DMS53 treated with DMSO at 0.1 percent for 48 hours (cell line): ENCODE measurements around the gene ITPRIP.

ENCODE experiments used
- DNase-seq: peaks from one replicate; lab custom pipeline; 2025; ENCODE audit not compliant: unreplicated experiment; lab: John Stamatoyannopoulos, UW

Gene ITPRIP

GRCh38 chr10:104340641-104341040 lies 2.4 kb upstream of the ITPRIP start:
- no peak for DNase-seq

GRCh38 chr10:104340111-104340526 lies 1.9 kb upstream of the ITPRIP start:
- no peak for DNase-seq

GRCh38 chr10:104339469-104340110 lies 1.3 kb upstream of the ITPRIP start:
- no peak for DNase-seq

- DNase-seq, result no peak
Measured at GRCh38 chr10:104337521-104337984, 712 bp downstream of the ITPRIP start.

- no peak for DNase-seq
Measured at GRCh38 chr10:104336821-104337467, 1.3 kb downstream of the ITPRIP start.

GRCh38 chr10:104334965-104335650 lies 3.2 kb downstream of the ITPRIP start:
- DNase-seq, result no peak

- DNase-seq, result no peak
Measured at GRCh38 chr10:104334561-104334960, 3.7 kb downstream of the ITPRIP start.

GRCh38 chr10:104333728-104334373 lies 4.4 kb downstream of the ITPRIP start:
- no peak for DNase-seq

- no peak for DNase-seq
Measured at GRCh38 chr10:104333032-104333727, 5.1 kb downstream of the ITPRIP start.

GRCh38 chr10:104332243-104333031 lies 5.8 kb downstream of the ITPRIP start:
- DNase-seq, result no peak

- DNase-seq, result no peak
Measured at GRCh38 chr10:104331208-104331838, 6.9 kb downstream of the ITPRIP start.

GRCh38 chr10:104330168-104331110 lies 7.8 kb downstream of the ITPRIP start:
- DNase-seq, result no peak

GRCh38 chr10:104329735-104330134 lies 8.5 kb downstream of the ITPRIP start:
- no peak for DNase-seq

GRCh38 chr10:104328896-104329710 lies 9.2 kb downstream of the ITPRIP start:
- DNase-seq, result no peak

GRCh38 chr10:104328646-104328895 lies 9.7 kb downstream of the ITPRIP start:
- DNase-seq, result no peak

GRCh38 chr10:104327745-104328645 lies 10.3 kb downstream of the ITPRIP start:
- DNase-seq, result no peak

- DNase-seq, result no peak
Measured at GRCh38 chr10:104326991-104327610, 11.2 kb downstream of the ITPRIP start.
